ENCODE results near the gene AGAP2. TPM values are rescaled to one million over a fixed set of nuclear protein-coding genes. Genes with fewer than 3 reads are reported as not detected.
A peak's percentile ranks its signal among the peaks of the same experiment; 100 is the strongest.

Gene AGAP2
- total RNA-seq, 1 experiment from 2014 or later, result 0.99 TPM

GRCh38 chr12:57767876-57768275, 29.3 kb upstream of the AGAP2 start:
- DNase-seq (ENCODE audit: low spot score), result no peak

- no peak for DNase-seq (ENCODE audit: low spot score)
Measured at GRCh38 chr12:57767305-57767698, 28.8 kb upstream of the AGAP2 start.

GRCh38 chr12:57766464-57767304, 28.1 kb upstream of the AGAP2 start, which contains the start of gene CYP27B1:
TSS of gene CYP27B1 (minus strand) at chr12:57767078. CDS start at chr12:57767041, 37 bp downstream.
- DNase-seq (ENCODE audit: low spot score), result no peak

GRCh38 chr12:57765698-57766463, 27.3 kb upstream of the AGAP2 start:
- DNase-seq (ENCODE audit: low spot score), result no peak

- no peak for DNase-seq (ENCODE audit: low spot score)
Measured at GRCh38 chr12:57765003-57765697, 26.6 kb upstream of the AGAP2 start.

- DNase-seq (ENCODE audit: low spot score), result no peak
Measured at GRCh38 chr12:57764662-57765002, 26.1 kb upstream of the AGAP2 start.

- no peak for DNase-seq (ENCODE audit: low spot score)
Measured at GRCh38 chr12:57763881-57764661, 25.5 kb upstream of the AGAP2 start.

- DNase-seq (ENCODE audit: low spot score), result no peak
Measured at GRCh38 chr12:57762463-57762862, 23.9 kb upstream of the AGAP2 start.

GRCh38 chr12:57761391-57761998, 23.0 kb upstream of the AGAP2 start:
- DNase-seq (ENCODE audit: low spot score), result no peak

- DNase-seq (ENCODE audit: low spot score), result no peak
Measured at GRCh38 chr12:57760347-57760982, 21.9 kb upstream of the AGAP2 start.

GRCh38 chr12:57759360-57759980, 20.9 kb upstream of the AGAP2 start:
- DNase-seq (ENCODE audit: low spot score), result peak; percentile 39

- no peak for DNase-seq (ENCODE audit: low spot score)
Measured at GRCh38 chr12:57758552-57759359, 20.2 kb upstream of the AGAP2 start.

GRCh38 chr12:57757771-57758170, 19.2 kb upstream of the AGAP2 start:
- DNase-seq (ENCODE audit: low spot score), result no peak

GRCh38 chr12:57756406-57757341, 18.1 kb upstream of the AGAP2 start:
- no peak for DNase-seq (ENCODE audit: low spot score)

- DNase-seq (ENCODE audit: low spot score), result no peak
Measured at GRCh38 chr12:57755454-57756372, 17.2 kb upstream of the AGAP2 start.

GRCh38 chr12:57755194-57755453, 16.6 kb upstream of the AGAP2 start:
- no peak for DNase-seq (ENCODE audit: low spot score)

GRCh38 chr12:57754411-57755193, 16.1 kb upstream of the AGAP2 start, which contains the start of gene MARCHF9:
TSS of gene MARCHF9 (plus strand) at chr12:57755103. CDS start at chr12:57755529, 426 bp downstream.
- peak; percentile 37 for DNase-seq (ENCODE audit: low spot score)

Measured in H4 (cell line).